Measurements from ENCODE around the gene RHOH.
"Not testable (repeated sequence)": the region's sequence is repeated elsewhere in the genome, so short reads cannot be mapped to it uniquely, and the experiment has no call there.

RHOH gene

GRCh38 chr4:40196724-40197281 lies at the start of gene RHOH:
Gene RHOH (plus strand): TSS chr4:40197031. CDS start chr4:40243387, 46,356 bp downstream.
- Histone ChIP-seq H3K27ac (ENCODE audit: low read depth, low read length) (no peak within 1 kb of the TSS), H3K4me3 (ENCODE audit: low read length) (peak within 1 kb of the TSS; percentile 60)

GRCh38 chr4:40147490-40147889 lies 49.3 kb upstream of the RHOH start:
- not testable (repeated sequence) for H3K4me3 ChIP-seq (ENCODE audit: low read length); H3K36me3 ChIP-seq (ENCODE audit: control insufficient read depth, insufficient read depth, low read length); H3K27me3 ChIP-seq (ENCODE audit: control insufficient read depth, insufficient read depth, low read length); H3K9ac ChIP-seq (ENCODE audit: low read length); H3K27ac ChIP-seq (ENCODE audit: low read depth, low read length); H3K4me1 ChIP-seq (ENCODE audit: control insufficient read depth, insufficient read depth, low read length)

More at GRCh38 chr4:40196724-40197281, at the start of gene RHOH:
- peaks cover 2% of the 10 kb centered on the region for H3K36me3 ChIP-seq (ENCODE audit: control insufficient read depth, insufficient read depth, low read length)
- no peaks in the 10 kb centered on the region for H3K4me1 ChIP-seq (ENCODE audit: control insufficient read depth, insufficient read depth, low read length)
- no peaks in the 10 kb centered on the region for H3K27me3 ChIP-seq (ENCODE audit: control insufficient read depth, insufficient read depth, low read length)
- no peak within 1 kb of the TSS for H3K9ac ChIP-seq (ENCODE audit: low read length)

- H3K36me3 ChIP-seq (ENCODE audit: control insufficient read depth, insufficient read depth, low read length): no peaks in the 10 kb centered on the region
- no peak overlapping the region for H3K9ac ChIP-seq (ENCODE audit: low read length)
- H3K4me3 ChIP-seq (ENCODE audit: low read length): no peak overlapping the region
- H3K27ac ChIP-seq (ENCODE audit: low read depth, low read length): no peak overlapping the region
- no peaks in the 10 kb centered on the region for H3K4me1 ChIP-seq (ENCODE audit: control insufficient read depth, insufficient read depth, low read length)
- H3K27me3 ChIP-seq (ENCODE audit: control insufficient read depth, insufficient read depth, low read length): no peaks in the 10 kb centered on the region
Observed at GRCh38 chr4:40149960-40150385, 46.9 kb upstream of the RHOH start.

GRCh38 chr4:40150932-40151331 lies 45.9 kb upstream of the RHOH start:
- Histone ChIP-seq H3K27me3 (ENCODE audit: control insufficient read depth, insufficient read depth, low read length) (no peaks in the 10 kb centered on the region), H3K27ac (ENCODE audit: low read depth, low read length) (no peak overlapping the region), H3K4me3 (ENCODE audit: low read length) (no peak overlapping the region), H3K9ac (ENCODE audit: low read length) (no peak overlapping the region), H3K36me3 (ENCODE audit: control insufficient read depth, insufficient read depth, low read length) (no peaks in the 10 kb centered on the region), H3K4me1 (ENCODE audit: control insufficient read depth, insufficient read depth, low read length) (no peaks in the 10 kb centered on the region)

GRCh38 chr4:40152637-40153036 lies 44.2 kb upstream of the RHOH start:
- Histone ChIP-seq H3K27me3 (ENCODE audit: control insufficient read depth, insufficient read depth, low read length) (no peaks in the 10 kb centered on the region), H3K9ac (ENCODE audit: low read length) (no peak overlapping the region), H3K36me3 (ENCODE audit: control insufficient read depth, insufficient read depth, low read length) (no peaks in the 10 kb centered on the region), H3K27ac (ENCODE audit: low read depth, low read length) (no peak overlapping the region), H3K4me3 (ENCODE audit: low read length) (no peak overlapping the region), H3K4me1 (ENCODE audit: control insufficient read depth, insufficient read depth, low read length) (no peaks in the 10 kb centered on the region)

- Histone ChIP-seq H3K36me3 (ENCODE audit: control insufficient read depth, insufficient read depth, low read length) (no peaks in the 10 kb centered on the region), H3K27me3 (ENCODE audit: control insufficient read depth, insufficient read depth, low read length) (no peaks in the 10 kb centered on the region), H3K27ac (ENCODE audit: low read depth, low read length) (no peak overlapping the region), H3K9ac (ENCODE audit: low read length) (no peak overlapping the region), H3K4me1 (ENCODE audit: control insufficient read depth, insufficient read depth, low read length) (no peaks in the 10 kb centered on the region), H3K4me3 (ENCODE audit: low read length) (no peak overlapping the region)
Observed at GRCh38 chr4:40157436-40157835, 39.4 kb upstream of the RHOH start.

- Histone ChIP-seq H3K27ac (ENCODE audit: low read depth, low read length) (no peak overlapping the region), H3K4me3 (ENCODE audit: low read length) (no peak overlapping the region), H3K27me3 (ENCODE audit: control insufficient read depth, insufficient read depth, low read length) (no peaks in the 10 kb centered on the region), H3K36me3 (ENCODE audit: control insufficient read depth, insufficient read depth, low read length) (no peaks in the 10 kb centered on the region), H3K9ac (ENCODE audit: low read length) (no peak overlapping the region), H3K4me1 (ENCODE audit: control insufficient read depth, insufficient read depth, low read length) (no peaks in the 10 kb centered on the region)
Observed at GRCh38 chr4:40160258-40160657, 36.6 kb upstream of the RHOH start.

GRCh38 chr4:40164459-40164858 lies 32.4 kb upstream of the RHOH start:
- no peak overlapping the region for H3K27ac ChIP-seq (ENCODE audit: low read depth, low read length)

GRCh38 chr4:40165916-40166315 lies 30.9 kb upstream of the RHOH start:
- Histone ChIP-seq H3K9ac (ENCODE audit: low read length) (no peak overlapping the region), H3K4me3 (ENCODE audit: low read length) (no peak overlapping the region), H3K4me1 (ENCODE audit: control insufficient read depth, insufficient read depth, low read length) (no peaks in the 10 kb centered on the region), H3K27ac (ENCODE audit: low read depth, low read length) (no peak overlapping the region), H3K27me3 (ENCODE audit: control insufficient read depth, insufficient read depth, low read length) (no peaks in the 10 kb centered on the region), H3K36me3 (ENCODE audit: control insufficient read depth, insufficient read depth, low read length) (no peaks in the 10 kb centered on the region)

More at GRCh38 chr4:40164459-40164858, 32.4 kb upstream of the RHOH start:
- H3K4me1 ChIP-seq (ENCODE audit: control insufficient read depth, insufficient read depth, low read length): no peaks in the 10 kb centered on the region
- H3K27me3 ChIP-seq (ENCODE audit: control insufficient read depth, insufficient read depth, low read length): no peaks in the 10 kb centered on the region
- H3K9ac ChIP-seq (ENCODE audit: low read length): no peak overlapping the region
- H3K4me3 ChIP-seq (ENCODE audit: low read length): no peak overlapping the region
- H3K36me3 ChIP-seq (ENCODE audit: control insufficient read depth, insufficient read depth, low read length): no peaks in the 10 kb centered on the region

GRCh38 chr4:40168070-40168469 lies 28.8 kb upstream of the RHOH start:
- Histone ChIP-seq H3K4me1 (ENCODE audit: control insufficient read depth, insufficient read depth, low read length) (no peaks in the 10 kb centered on the region), H3K36me3 (ENCODE audit: control insufficient read depth, insufficient read depth, low read length) (no peaks in the 10 kb centered on the region), H3K9ac (ENCODE audit: low read length) (no peak overlapping the region), H3K4me3 (ENCODE audit: low read length) (no peak overlapping the region), H3K27me3 (ENCODE audit: control insufficient read depth, insufficient read depth, low read length) (no peaks in the 10 kb centered on the region), H3K27ac (ENCODE audit: low read depth, low read length) (no peak overlapping the region)

- Histone ChIP-seq H3K36me3 (ENCODE audit: control insufficient read depth, insufficient read depth, low read length) (no peaks in the 10 kb centered on the region), H3K27ac (ENCODE audit: low read depth, low read length) (no peak overlapping the region), H3K4me3 (ENCODE audit: low read length) (no peak overlapping the region), H3K4me1 (ENCODE audit: control insufficient read depth, insufficient read depth, low read length) (no peaks in the 10 kb centered on the region), H3K27me3 (ENCODE audit: control insufficient read depth, insufficient read depth, low read length) (no peaks in the 10 kb centered on the region), H3K9ac (ENCODE audit: low read length) (no peak overlapping the region)
Observed at GRCh38 chr4:40170588-40170987, 26.2 kb upstream of the RHOH start.

- no peak overlapping the region for H3K9ac ChIP-seq (ENCODE audit: low read length)
- H3K4me1 ChIP-seq (ENCODE audit: control insufficient read depth, insufficient read depth, low read length): no peaks in the 10 kb centered on the region
- no peaks in the 10 kb centered on the region for H3K36me3 ChIP-seq (ENCODE audit: control insufficient read depth, insufficient read depth, low read length)
- H3K4me3 ChIP-seq (ENCODE audit: low read length): no peak overlapping the region
- no peaks in the 10 kb centered on the region for H3K27me3 ChIP-seq (ENCODE audit: control insufficient read depth, insufficient read depth, low read length)
- H3K27ac ChIP-seq (ENCODE audit: low read depth, low read length): no peak overlapping the region
Observed at GRCh38 chr4:40173470-40173875, 23.4 kb upstream of the RHOH start.

GRCh38 chr4:40176602-40177001 lies 20.2 kb upstream of the RHOH start:
- H3K36me3 ChIP-seq (ENCODE audit: control insufficient read depth, insufficient read depth, low read length): no peaks in the 10 kb centered on the region
- H3K4me1 ChIP-seq (ENCODE audit: control insufficient read depth, insufficient read depth, low read length): no peaks in the 10 kb centered on the region
- no peak overlapping the region for H3K27ac ChIP-seq (ENCODE audit: low read depth, low read length)
- H3K4me3 ChIP-seq (ENCODE audit: low read length): no peak overlapping the region
- H3K9ac ChIP-seq (ENCODE audit: low read length): no peak overlapping the region
- H3K27me3 ChIP-seq (ENCODE audit: control insufficient read depth, insufficient read depth, low read length): no peaks in the 10 kb centered on the region

Measured in rectal smooth muscle tissue (tissue), 1 donor.